ENCODE measurements around the gene TTC39B. TPM values are rescaled to one million over a fixed set of nuclear protein-coding genes. Genes with fewer than 3 reads are reported as not detected.

The TTC39B gene
- total RNA-seq, 2 donors from 2014 or later, result 5.3 to 6.0 TPM

DNA sequence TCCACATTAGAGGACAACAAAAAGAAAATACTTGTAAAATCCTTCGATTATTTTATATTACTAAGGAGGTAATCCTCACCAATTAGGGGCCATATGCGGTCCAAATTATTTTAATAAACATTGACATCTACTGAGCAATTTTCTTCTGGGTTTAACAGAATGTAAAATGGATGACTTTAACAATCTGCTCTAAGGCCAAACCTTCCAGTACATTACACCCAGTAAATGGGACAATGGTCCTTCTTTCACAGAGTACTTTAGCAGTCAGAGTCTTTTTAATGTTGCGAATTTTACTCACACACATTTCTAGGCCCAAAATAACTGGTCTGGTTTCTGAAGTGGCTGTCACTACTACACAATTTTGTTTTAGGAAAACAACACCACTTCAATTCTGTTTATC, 106.9 kb downstream of the TTC39B start:
- H3K4me1 ChIP-seq, result no peaks in the 10 kb centered on the region
- intact Hi-C loops (cut with DNase I), result loop anchor here (10.0 kb wide), 1 partner anchor 405 kb away; no protein-coding TSS in a partner anchor
- H3K36me3 ChIP-seq (replicated peaks in 1 of 2; ENCODE audit: insufficient read depth in 1 of 2, low read depth in 2 of 2), result no peaks in the 10 kb centered on the region
- no peak for DNase-seq
- H3K9me3 ChIP-seq, result no peaks in the 10 kb centered on the region
- ATAC-seq, result no peak
- no peak overlapping the region for H3K27ac ChIP-seq
- H3K27me3 ChIP-seq, result no peaks in the 10 kb centered on the region
- WGBS, 2 donors, result 83 to 91% methylated on average over 3 of the region's 3 CpGs
- TF ChIP-seq POLR2A (IDR thresholded peaks at IDR 0.05), result no peak
- TF ChIP-seq, protein P1, sequence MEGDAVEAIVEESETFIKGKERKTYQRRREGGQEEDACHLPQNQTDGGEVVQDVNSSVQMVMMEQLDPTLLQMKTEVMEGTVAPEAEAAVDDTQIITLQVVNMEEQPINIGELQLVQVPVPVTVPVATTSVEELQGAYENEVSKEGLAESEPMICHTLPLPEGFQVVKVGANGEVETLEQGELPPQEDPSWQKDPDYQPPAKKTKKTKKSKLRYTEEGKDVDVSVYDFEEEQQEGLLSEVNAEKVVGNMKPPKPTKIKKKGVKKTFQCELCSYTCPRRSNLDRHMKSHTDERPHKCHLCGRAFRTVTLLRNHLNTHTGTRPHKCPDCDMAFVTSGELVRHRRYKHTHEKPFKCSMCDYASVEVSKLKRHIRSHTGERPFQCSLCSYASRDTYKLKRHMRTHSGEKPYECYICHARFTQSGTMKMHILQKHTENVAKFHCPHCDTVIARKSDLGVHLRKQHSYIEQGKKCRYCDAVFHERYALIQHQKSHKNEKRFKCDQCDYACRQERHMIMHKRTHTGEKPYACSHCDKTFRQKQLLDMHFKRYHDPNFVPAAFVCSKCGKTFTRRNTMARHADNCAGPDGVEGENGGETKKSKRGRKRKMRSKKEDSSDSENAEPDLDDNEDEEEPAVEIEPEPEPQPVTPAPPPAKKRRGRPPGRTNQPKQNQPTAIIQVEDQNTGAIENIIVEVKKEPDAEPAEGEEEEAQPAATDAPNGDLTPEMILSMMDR (IDR thresholded peaks at IDR 0.05), result no peak
- H3K4me3 ChIP-seq, result no peak overlapping the region

DNA sequence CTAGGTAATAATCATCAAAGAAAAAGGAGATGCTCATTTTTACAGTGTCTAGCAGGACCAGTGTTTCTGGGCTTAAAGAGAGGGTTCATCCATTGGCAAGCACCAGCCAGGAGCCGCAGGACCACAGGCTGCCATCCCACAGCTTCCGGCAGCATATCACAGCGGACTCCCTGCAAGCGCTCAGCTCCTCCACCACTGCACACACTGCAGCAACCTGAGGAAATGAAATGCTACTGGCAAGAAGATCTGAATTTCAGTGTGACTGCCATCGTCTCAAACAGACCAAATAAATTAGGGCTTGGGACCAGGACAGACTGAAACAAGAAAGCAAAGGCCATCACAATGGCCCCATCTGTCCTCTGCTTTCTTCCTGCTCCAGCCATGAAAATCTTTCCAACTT, 114.2 kb downstream of the TTC39B start:
- DNase-seq, result no peak
- intact Hi-C loops (cut with DNase I), result no loop called here
- Histone ChIP-seq H3K9me3 (no peaks in the 10 kb centered on the region), H3K27ac (no peak overlapping the region), H3K4me1 (no peaks in the 10 kb centered on the region), H3K4me3 (no peak overlapping the region), H3K27me3 (no peaks in the 10 kb centered on the region), H3K36me3 (replicated peaks in 1 of 2; ENCODE audit: insufficient read depth in 1 of 2, low read depth in 2 of 2) (peaks cover 0 to 3% of the 10 kb centered on the region in 2 donors)
- TF ChIP-seq, protein P1 (IDR thresholded peaks at IDR 0.05), result no peak
- no peak for TF ChIP-seq POLR2A (IDR thresholded peaks at IDR 0.05)
- 97 to 98% methylated on average over 4 to 5 of the region's 5 CpGs for WGBS, 2 donors
- ATAC-seq, result no peak

DNA sequence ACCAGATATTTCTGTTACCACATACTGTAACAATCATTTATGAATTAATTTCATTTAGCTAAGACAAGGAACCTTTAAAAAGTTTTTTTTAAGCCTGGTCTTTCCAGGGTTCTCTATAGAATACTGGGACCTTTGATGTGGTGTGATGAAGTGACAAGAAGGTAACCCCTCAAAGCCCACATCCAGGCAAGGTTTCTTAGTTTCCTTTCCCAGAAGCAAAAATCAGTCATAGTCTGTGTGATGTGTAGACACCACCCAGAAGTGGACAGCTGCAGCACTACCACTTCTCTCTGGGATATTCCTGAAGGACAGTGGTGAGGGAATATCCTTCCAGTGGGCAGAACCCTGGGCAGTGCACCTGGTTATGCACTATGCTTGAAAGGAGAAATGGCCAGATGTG, 115.6 kb downstream of the TTC39B start:
- Histone ChIP-seq H3K4me1 (no peaks in the 10 kb centered on the region), H3K9me3 (no peaks in the 10 kb centered on the region), H3K36me3 (replicated peaks in 1 of 2; ENCODE audit: insufficient read depth in 1 of 2, low read depth in 2 of 2) (peaks cover 0 to 3% of the 10 kb centered on the region in 2 donors), H3K27ac (no peak overlapping the region), H3K27me3 (no peaks in the 10 kb centered on the region), H3K4me3 (no peak overlapping the region)
- TF ChIP-seq, protein P1 (IDR thresholded peaks at IDR 0.05), result no peak
- no peak for TF ChIP-seq POLR2A (IDR thresholded peaks at IDR 0.05)
- DNase-seq, result no peak
- intact Hi-C loops (cut with DNase I), result no loop called here
- ATAC-seq, result no peak

DNA sequence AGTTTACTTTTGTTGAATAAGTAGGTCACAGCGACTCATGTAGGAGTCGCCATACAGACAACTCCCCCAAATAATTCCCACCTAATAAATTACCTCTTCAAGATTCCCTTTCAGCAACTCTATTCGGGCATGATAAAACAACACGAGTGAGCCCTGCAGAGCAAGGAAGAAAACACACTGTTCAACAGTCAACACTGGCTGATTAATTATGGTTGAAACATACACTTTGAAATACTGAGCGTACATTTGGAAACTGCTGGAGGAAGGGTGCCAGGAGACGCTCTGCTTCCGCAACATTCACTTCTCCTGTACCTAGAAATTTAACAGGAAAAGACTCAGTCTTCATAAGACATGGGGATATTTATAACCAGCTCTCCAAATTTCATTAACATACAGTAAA, 117.5 kb downstream of the TTC39B start:
- DNase-seq, result peak in 1 of 4 donors; percentile 7

GRCh38 chr9:15187589-15187988, 119.4 kb downstream of the TTC39B start:
- no peak overlapping the region for H3K4me3 ChIP-seq
- intact Hi-C loops (cut with DNase I), result no loop called here
- no peaks in the 10 kb centered on the region for H3K4me1 ChIP-seq
- DNase-seq (no peak), ATAC-seq (no peak)
- H3K9me3 ChIP-seq, result no peaks in the 10 kb centered on the region
- WGBS, 2 donors, result 87 to 92% methylated on average over 1 of the region's 1 CpG
- H3K36me3 ChIP-seq (replicated peaks in 1 of 2; ENCODE audit: insufficient read depth in 1 of 2, low read depth in 2 of 2), result peaks cover 0 to 3% of the 10 kb centered on the region in 2 donors
- no peaks in the 10 kb centered on the region for H3K27me3 ChIP-seq
- TF ChIP-seq POLR2A (IDR thresholded peaks at IDR 0.05), result no peak
- TF ChIP-seq, protein P1 (IDR thresholded peaks at IDR 0.05), result no peak
- H3K27ac ChIP-seq, result no peak overlapping the region

More for the DNA sequence above, 117.5 kb downstream of the TTC39B start:
- intact Hi-C loops (cut with DNase I), result no loop called here
- H3K4me3 ChIP-seq, result no peak overlapping the region
- H3K27ac ChIP-seq, result no peak overlapping the region
- H3K36me3 ChIP-seq (replicated peaks in 1 of 2; ENCODE audit: insufficient read depth in 1 of 2, low read depth in 2 of 2), result peaks cover 0 to 3% of the 10 kb centered on the region in 2 donors
- no peaks in the 10 kb centered on the region for H3K4me1 ChIP-seq
- TF ChIP-seq, protein P1 (IDR thresholded peaks at IDR 0.05), result no peak
- no peak for TF ChIP-seq POLR2A (IDR thresholded peaks at IDR 0.05)
- H3K27me3 ChIP-seq, result no peaks in the 10 kb centered on the region
- H3K9me3 ChIP-seq, result no peaks in the 10 kb centered on the region
- 82 to 84% methylated on average over 7 of the region's 7 CpGs for WGBS, 2 donors
- no peak for ATAC-seq
